ENCODE measurements around the gene PURB. TPM values are rescaled to one million over a fixed set of nuclear protein-coding genes. Genes with fewer than 3 reads are reported as not detected.
"Not testable (repeated sequence)": the region's sequence is repeated elsewhere in the genome, so short reads cannot be mapped to it uniquely, and the experiment has no call there.

PURB gene
- 23.9 TPM for total RNA-seq
- long read RNA-seq, full-length matches to known transcripts, result 39 of 40 reads
- long read RNA-seq, partial matches to known transcripts, result 0 of 40 reads
- long read RNA-seq, other reads (novel, unspliced or antisense), result 1 of 40 reads

GRCh38 chr7:44885394-44886317, at the start of gene PURB:
Gene PURB (minus strand): TSS chr7:44885530. CDS start chr7:44885348, 182 bp downstream.
- TF ChIP-seq CTCF (IDR thresholded peaks at IDR 0.05), result no peak
- H3K27me3 ChIP-seq (ENCODE audit: low read depth), result no peaks in the 10 kb centered on the region
- DNase-seq, result peak; percentile 96
- H3K27ac ChIP-seq, result peak within 1 kb of the TSS; percentile 98
- H3K4me1 ChIP-seq, result peaks cover 40% of the 10 kb centered on the region
- intact Hi-C loops (cut with DNase I), result no loop called here
- ATAC-seq, result peak; percentile 98
- no peaks in the 10 kb centered on the region for H3K9me3 ChIP-seq
- H3K4me3 ChIP-seq, result peak within 1 kb of the TSS; percentile 93
- no peaks in the 10 kb centered on the region for H3K36me3 ChIP-seq

GRCh38 chr7:44935016-44935415, 49.7 kb upstream of the PURB start:
- Histone ChIP-seq H3K9me3 (no peaks in the 10 kb centered on the region), H3K4me3 (no peak overlapping the region), H3K27ac (no peak overlapping the region), H3K4me1 (no peaks in the 10 kb centered on the region), H3K36me3 (no peaks in the 10 kb centered on the region), H3K27me3 (ENCODE audit: low read depth) (no peaks in the 10 kb centered on the region)
- no peak for TF ChIP-seq CTCF (IDR thresholded peaks at IDR 0.05)
- intact Hi-C loops (cut with DNase I), result no loop called here
- ATAC-seq (no peak), DNase-seq (no peak)

GRCh38 chr7:44934510-44934909, 49.2 kb upstream of the PURB start:
- H3K27me3 ChIP-seq (ENCODE audit: low read depth); H3K4me3 ChIP-seq; H3K27ac ChIP-seq; H3K9me3 ChIP-seq; ATAC-seq; H3K36me3 ChIP-seq; intact Hi-C loops (cut with DNase I); H3K4me1 ChIP-seq; DNase-seq: not testable (repeated sequence)

- H3K27me3 ChIP-seq (ENCODE audit: low read depth), result no peaks in the 10 kb centered on the region
- intact Hi-C loops (cut with DNase I), result no loop called here
- H3K9me3 ChIP-seq, result no peaks in the 10 kb centered on the region
- no peak overlapping the region for H3K27ac ChIP-seq
- ATAC-seq (no peak), DNase-seq (no peak)
- TF ChIP-seq CTCF (IDR thresholded peaks at IDR 0.05), result no peak
- no peak overlapping the region for H3K4me3 ChIP-seq
- H3K36me3 ChIP-seq, result no peaks in the 10 kb centered on the region
- H3K4me1 ChIP-seq, result no peaks in the 10 kb centered on the region
Measured at GRCh38 chr7:44930921-44931320, 45.6 kb upstream of the PURB start.

- ATAC-seq (peak in 1 of 2 donors; percentile 40), DNase-seq (no peak)
- intact Hi-C loops (cut with DNase I), result loop anchor here (5.0 kb wide), 1 partner anchor 65 kb away; no protein-coding TSS in a partner anchor
Measured at GRCh38 chr7:44922351-44922694, 37.0 kb upstream of the PURB start.

More at GRCh38 chr7:44922351-44922694, 37.0 kb upstream of the PURB start:
- Histone ChIP-seq H3K9me3 (no peaks in the 10 kb centered on the region), H3K4me1 (peaks cover 7% of the 10 kb centered on the region), H3K4me3 (no peak overlapping the region), H3K27ac (no peak overlapping the region), H3K27me3 (ENCODE audit: low read depth) (no peaks in the 10 kb centered on the region), H3K36me3 (no peaks in the 10 kb centered on the region)
- no peak for TF ChIP-seq CTCF (IDR thresholded peaks at IDR 0.05)
